Thymus (tissue), 11 donors: ENCODE measurements around the gene TSTD2. TPM values are rescaled to one million over a fixed set of nuclear protein-coding genes. Genes with fewer than 3 reads are reported as not detected.
"Not testable (repeated sequence)": the region's sequence is repeated elsewhere in the genome, so short reads cannot be mapped to it uniquely, and the experiment has no call there.

ENCODE experiments used
- DNase-seq, 9 donors: peaks; one replicate each; pipeline ENCODE4 v3.0.0-alpha.2; 2013; ENCODE audit warnings: low spot score in 9 of 9, low read depth in 6 of 9, missing footprints in 1 of 9
- H3K27ac ChIP-seq, 2 donors: one replicate each; pipeline ENCODE4 v1.5.1; 2013; ENCODE audit warnings: control low read depth in 1 of 2, low read depth in 1 of 2, low read length in 1 of 2, mild to moderate bottlenecking in 1 of 2, moderate library complexity in 1 of 2
- H3K27me3 ChIP-seq, 2 donors: one replicate each; pipeline ENCODE4 v1.5.1; 2013; ENCODE audit warnings: low read length in 1 of 2; ENCODE audit not compliant: control insufficient read depth in 2 of 2, insufficient read depth in 1 of 2
- H3K36me3 ChIP-seq, 2 donors: one replicate each; pipeline ENCODE4 v1.5.1; 2013; ENCODE audit warnings: low read length in 1 of 2, mild to moderate bottlenecking in 1 of 2, moderate library complexity in 1 of 2; ENCODE audit not compliant: control insufficient read depth in 2 of 2, insufficient read depth in 2 of 2
- H3K4me1 ChIP-seq, 2 donors: one replicate each; pipeline ENCODE4 v1.5.1; 2013; ENCODE audit warnings: low read length in 2 of 2; ENCODE audit not compliant: control insufficient read depth in 2 of 2, insufficient read depth in 2 of 2
- H3K4me3 ChIP-seq, 2 donors: one replicate each; pipeline ENCODE4 v1.5.1; 2013; ENCODE audit warnings: low read length in 2 of 2, control low read depth in 1 of 2, mild to moderate bottlenecking in 1 of 2
- H3K9me3 ChIP-seq, 2 donors: one replicate each; pipeline ENCODE4 v1.5.1; 2013; ENCODE audit warnings: low read length in 1 of 2, mild to moderate bottlenecking in 1 of 2; ENCODE audit not compliant: control insufficient read depth in 2 of 2, insufficient read depth in 1 of 2
- WGBS: extraction: QIAGEN DNeasy Blood & Tissue Kit; methylation state at CpG from one replicate; pipeline ENCODE4 v1.1.7; 2013; 5-methylcytosine and 5-hydroxymethylcytosine counted together
- polyA plus RNA-seq: library from polyadenylated mRNA; stranded (reverse); fragments of 200-250 nt; gene quantifications from one replicate; pipeline ENCODE4 v1.2.3, GENCODE V29; 2013
- total RNA-seq: library from RNA; stranded (reverse); fragments of 120-200 nt; gene quantifications from one replicate; pipeline ENCODE4 v1.2.4, GENCODE V29; 2013
- donor health status: healthy.

The TSTD2 gene
- total and polyA plus RNA-seq, 2 donors, result 16.0 to 19.6 TPM

DNA sequence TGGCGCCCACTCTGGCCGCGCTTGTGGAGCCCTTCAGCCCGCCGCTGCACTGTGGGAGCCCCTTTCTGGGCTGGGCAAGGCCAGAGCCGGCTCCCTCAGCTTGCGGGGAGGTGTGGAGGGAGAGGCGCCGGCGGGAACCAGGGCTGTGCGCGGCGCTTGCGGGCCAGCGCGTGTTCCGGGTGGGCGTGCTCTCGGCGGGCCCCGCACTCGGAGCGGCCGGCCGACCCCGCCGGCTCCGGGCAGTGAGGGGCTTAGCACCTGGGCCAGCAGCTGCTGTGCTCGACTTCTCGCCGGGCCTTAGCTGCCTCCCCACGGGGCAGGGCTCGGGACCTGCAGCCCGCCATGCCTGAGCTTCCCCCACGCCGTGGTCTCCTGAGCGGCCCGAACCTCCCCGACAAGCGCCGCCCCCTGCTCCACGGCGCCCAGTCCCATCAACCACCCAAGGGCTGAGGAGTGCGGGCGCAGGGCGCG lies 59.0 kb downstream of the TSTD2 start:
- DNase-seq, H3K36me3 ChIP-seq, H3K4me3 ChIP-seq, H3K27me3 ChIP-seq, H3K9me3 ChIP-seq, H3K27ac ChIP-seq, H3K4me1 ChIP-seq: not testable (repeated sequence)
- 98% methylated on average over 47 of the region's 47 CpGs for WGBS

DNA sequence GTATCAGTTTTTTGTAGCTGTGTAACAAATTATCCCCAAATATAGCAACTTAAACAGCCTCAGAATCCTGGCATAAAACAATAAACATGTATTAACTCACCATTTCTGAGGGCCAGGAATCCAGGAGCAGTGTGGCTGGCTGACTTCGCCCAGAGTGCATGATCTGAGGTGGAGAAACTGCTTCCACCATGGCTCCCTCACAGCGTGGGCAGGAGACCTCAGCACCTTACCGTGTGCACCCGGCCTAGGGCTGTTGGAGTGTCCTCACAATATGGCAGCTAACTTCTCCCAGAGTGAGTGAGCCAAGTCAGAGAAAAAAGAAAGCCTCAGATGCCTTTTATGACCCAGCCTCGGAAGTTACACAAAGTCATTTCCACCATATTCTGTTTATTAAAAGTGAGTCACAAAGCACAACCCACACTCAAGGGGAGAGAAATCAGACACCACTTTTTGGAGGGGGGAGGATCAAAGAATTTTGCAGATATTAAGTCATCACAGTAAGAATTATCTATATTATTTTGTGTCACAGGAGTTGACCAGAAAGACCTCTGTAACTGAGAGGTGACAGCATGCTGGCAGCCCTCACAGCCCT lies 59.6 kb downstream of the TSTD2 start:
- whole genome bisulfite sequencing, result 97% methylated on average over 5 of the region's 5 CpGs
- Histone ChIP-seq H3K4me1 (no peaks in the 10 kb centered on the region), H3K36me3 (no peaks in the 10 kb centered on the region), H3K4me3 (no peak overlapping the region), H3K27me3 (peaks cover 0 to 2% of the 10 kb centered on the region in 2 donors), H3K27ac (no peak overlapping the region), H3K9me3 (no peaks in the 10 kb centered on the region)
- no peak for DNase-seq

DNA sequence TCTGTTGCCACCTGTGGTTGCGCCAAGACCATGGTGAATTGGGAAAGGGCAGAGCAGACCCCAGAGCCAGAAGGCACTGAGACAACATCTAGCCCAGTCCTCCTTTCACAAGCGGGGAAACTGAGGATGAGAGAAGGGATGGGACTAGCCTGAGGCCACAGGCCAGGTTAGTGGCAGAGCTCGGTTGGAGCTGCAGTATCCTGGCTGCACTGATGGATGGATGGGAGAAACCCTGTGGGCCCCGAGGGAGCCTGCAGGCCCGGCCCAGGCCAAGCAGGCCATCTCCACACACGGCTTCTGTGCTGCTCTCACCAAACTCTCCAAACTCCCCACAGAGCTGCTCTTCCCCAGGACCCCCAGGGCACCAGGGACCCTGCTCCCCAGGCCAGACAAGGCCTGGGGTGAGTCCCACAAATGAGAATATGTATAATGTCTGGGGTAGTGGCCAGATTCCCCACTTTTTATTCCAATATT lies 60.2 kb downstream of the TSTD2 start:
- Histone ChIP-seq H3K4me3 (no peak overlapping the region), H3K27me3 (peaks cover 0 to 2% of the 10 kb centered on the region in 2 donors), H3K9me3 (no peaks in the 10 kb centered on the region), H3K36me3 (no peaks in the 10 kb centered on the region), H3K4me1 (no peaks in the 10 kb centered on the region), H3K27ac (no peak overlapping the region)
- WGBS, result 93% methylated on average over 6 of the region's 6 CpGs
- DNase-seq, result no peak

DNA sequence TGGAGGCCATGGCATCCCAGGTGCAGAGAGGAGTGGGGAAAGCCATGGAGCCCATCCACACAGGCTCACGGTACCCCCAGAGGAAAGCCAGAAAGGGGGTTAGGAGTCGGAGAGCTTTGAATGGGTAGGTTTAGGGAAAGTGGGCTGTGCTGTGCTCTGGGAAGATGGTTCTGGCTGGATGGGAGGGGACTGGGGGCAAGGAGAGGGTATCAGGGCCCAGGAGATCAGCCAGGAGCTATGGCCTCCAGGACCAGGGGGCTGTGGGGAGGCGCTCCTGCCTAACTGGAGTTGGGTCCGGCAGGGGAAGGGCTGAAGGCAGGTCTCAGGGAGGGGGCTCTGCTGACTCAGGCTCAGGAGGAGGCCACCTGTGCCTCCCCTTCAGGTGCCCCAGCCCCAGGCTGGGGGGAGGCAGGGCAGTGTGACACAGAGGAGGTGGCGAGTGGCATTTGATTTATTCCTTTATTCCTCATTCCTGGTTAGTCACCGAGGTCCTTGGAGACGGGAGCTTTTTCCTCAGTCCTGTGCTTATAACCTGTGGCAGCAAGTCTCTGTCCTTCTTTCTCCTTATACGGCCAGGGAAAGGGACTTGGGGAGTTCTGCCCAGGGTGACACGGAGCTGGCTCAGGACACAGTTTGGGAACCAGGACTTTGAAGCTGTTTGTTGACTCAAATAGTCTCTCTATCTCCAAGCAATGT lies 60.8 kb downstream of the TSTD2 start:
- Histone ChIP-seq H3K27ac (no peak overlapping the region), H3K4me3 (no peak overlapping the region)

DNA sequence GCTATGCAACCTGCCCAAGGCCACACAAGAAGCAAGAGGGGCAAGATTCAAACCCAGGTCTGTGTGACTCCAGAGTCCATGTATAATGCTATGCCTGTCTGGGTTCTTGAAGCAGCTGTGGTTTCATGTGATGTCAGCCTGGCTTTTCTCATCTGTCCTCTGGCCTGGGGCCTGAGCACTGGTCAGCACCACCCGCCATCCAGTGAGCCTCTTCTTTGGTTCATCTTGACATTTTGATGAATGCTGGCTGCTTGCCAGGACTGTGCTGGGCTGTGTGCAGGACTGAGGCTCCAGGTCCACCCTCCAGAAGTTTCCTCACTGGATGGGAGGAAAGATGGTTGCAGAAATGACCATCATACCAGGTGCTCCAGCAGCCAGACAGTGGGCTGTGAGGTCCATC lies 61.5 kb downstream of the TSTD2 start:
- Histone ChIP-seq H3K27ac (no peak overlapping the region), H3K4me1 (no peaks in the 10 kb centered on the region), H3K9me3 (no peaks in the 10 kb centered on the region), H3K36me3 (no peaks in the 10 kb centered on the region), H3K4me3 (no peak overlapping the region), H3K27me3 (peaks cover 0 to 2% of the 10 kb centered on the region in 2 donors)
- 98% methylated on average over 1 of the region's 1 CpG for WGBS
- no peak for DNase-seq

More for the DNA sequence above, 60.8 kb downstream of the TSTD2 start:
- no peak for DNase-seq
- Histone ChIP-seq H3K9me3 (no peaks in the 10 kb centered on the region), H3K27me3 (peaks cover 0 to 2% of the 10 kb centered on the region in 2 donors), H3K4me1 (no peaks in the 10 kb centered on the region), H3K36me3 (no peaks in the 10 kb centered on the region)
- 89% methylated on average over 9 of the region's 9 CpGs for WGBS

DNA sequence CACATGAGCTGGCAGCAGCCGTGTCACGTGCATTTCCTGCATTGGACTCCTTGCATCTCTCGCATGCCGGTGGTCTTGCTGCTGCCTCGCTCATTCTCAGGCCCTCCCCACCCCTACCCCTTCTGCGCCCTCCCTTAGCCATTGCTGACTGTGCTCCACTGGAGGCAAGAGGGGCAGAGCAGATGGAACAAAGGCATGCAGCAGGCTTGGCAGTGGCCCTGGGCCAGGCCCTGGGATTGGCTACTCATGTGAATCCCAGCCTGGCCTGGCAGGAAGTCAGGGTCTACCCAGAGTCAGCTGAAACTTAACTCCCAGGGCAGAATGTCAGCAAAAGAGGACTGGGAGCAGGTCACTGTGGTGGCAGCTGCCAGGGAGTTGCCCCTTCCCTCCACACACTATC lies 62.3 kb downstream of the TSTD2 start:
- Histone ChIP-seq H3K4me3 (no peak overlapping the region), H3K4me1 (no peaks in the 10 kb centered on the region), H3K27ac (no peak overlapping the region), H3K36me3 (no peaks in the 10 kb centered on the region), H3K9me3 (no peaks in the 10 kb centered on the region), H3K27me3 (peaks cover 0 to 2% of the 10 kb centered on the region in 2 donors)
- WGBS, result 97% methylated on average over 6 of the region's 6 CpGs
- DNase-seq, result no peak

DNA sequence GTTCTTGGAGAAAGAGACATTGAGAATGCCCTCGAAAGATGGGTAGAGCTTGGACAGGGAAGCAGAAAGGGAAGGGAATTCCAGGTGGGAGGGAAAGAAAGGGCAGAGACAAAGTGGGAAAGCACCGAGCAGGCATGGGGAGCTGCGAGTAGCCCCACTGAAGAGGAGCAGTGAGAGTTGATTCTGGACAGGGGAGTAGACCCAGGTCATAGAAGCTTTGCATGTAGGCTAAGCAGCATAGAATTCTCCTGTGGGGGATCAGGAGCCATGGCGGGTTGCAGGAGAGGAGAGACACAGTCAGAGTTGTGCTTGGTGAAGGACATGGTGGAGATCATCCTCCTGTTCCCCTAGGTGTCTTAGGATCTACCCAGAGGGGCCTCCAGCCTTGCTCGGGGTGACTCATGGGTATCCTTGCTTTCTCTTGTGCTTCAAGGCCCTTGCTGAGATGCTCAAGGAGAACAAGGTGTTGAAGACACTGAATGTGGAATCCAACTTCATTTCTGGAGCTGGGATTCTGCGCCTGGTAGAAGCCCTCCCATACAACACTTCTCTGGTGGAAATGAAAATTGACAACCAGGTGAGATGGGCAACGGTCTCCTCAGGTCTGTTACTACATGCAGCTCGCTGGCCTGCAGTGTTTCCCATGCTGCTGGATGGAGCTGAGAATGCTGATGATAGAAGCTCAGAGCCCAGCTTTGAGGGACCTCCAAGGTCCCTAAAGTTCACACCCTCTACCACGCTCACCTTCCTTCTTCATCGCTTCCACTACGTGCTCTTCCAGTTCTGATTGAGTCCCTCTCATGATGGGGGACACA lies 64.5 kb downstream of the TSTD2 start:
- Histone ChIP-seq H3K36me3 (no peaks in the 10 kb centered on the region), H3K4me1 (no peaks in the 10 kb centered on the region), H3K9me3 (no peaks in the 10 kb centered on the region), H3K4me3 (no peak overlapping the region), H3K27ac (no peak overlapping the region), H3K27me3 (peaks cover 0 to 2% of the 10 kb centered on the region in 2 donors)
- DNase-seq, result no peak
- WGBS, result 97% methylated on average over 11 of the region's 11 CpGs

DNA sequence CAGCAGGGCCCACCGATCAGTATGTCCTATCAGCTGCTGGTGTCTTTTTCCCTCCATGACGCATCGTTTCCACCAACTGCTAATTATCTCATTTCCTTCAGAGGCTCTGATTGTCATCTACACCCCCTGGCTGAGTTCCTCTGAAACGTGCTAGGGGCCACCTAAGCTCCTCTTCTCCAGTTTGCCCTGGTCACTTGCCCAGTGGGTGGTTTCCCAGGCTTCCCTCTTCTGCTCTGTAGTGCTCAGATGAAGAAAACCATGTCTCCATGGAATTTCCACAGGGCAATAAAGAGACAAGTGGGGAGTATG lies 65.3 kb downstream of the TSTD2 start:
- DNase-seq, result no peak
- H3K4me3 ChIP-seq, result no peak overlapping the region
- no peak overlapping the region for H3K27ac ChIP-seq
- H3K36me3 ChIP-seq, result no peaks in the 10 kb centered on the region
- no peaks in the 10 kb centered on the region for H3K4me1 ChIP-seq
- WGBS, result 59% methylated on average over 4 of the region's 4 CpGs
- no peaks in the 10 kb centered on the region for H3K9me3 ChIP-seq
- peaks cover 0 to 2% of the 10 kb centered on the region in 2 donors for H3K27me3 ChIP-seq
